NT2/D1 (cell line): ENCODE data around the gene ELOVL1.

Experiments used
- DNase-seq: peaks from one replicate; pipeline ENCODE4 v3.0.0-alpha.2; 2011; ENCODE audit warnings: low read depth, low spot score
- H3K27me3 ChIP-seq: 2 replicates; pipeline ENCODE4 v1.6.0; 2011; ENCODE audit warnings: mild to moderate bottlenecking; ENCODE audit not compliant: insufficient read length, insufficient read depth
- H3K36me3 ChIP-seq: 2 replicates; pipeline ENCODE4 v1.6.1; 2011; ENCODE audit warnings: mild to moderate bottlenecking, low read length, mixed read lengths; ENCODE audit not compliant: insufficient read depth, insufficient read length
- H3K4me1 ChIP-seq: 2 replicates; pipeline ENCODE4 v1.5.1; 2011; ENCODE audit not compliant: insufficient read depth, insufficient read length
- H3K4me3 ChIP-seq: 2 replicates; pipeline ENCODE4 v1.5.1; 2011; ENCODE audit warnings: low read depth; ENCODE audit not compliant: insufficient read length
- H3K9ac ChIP-seq: 2 replicates; pipeline ENCODE4 v1.6.0; 2011; ENCODE audit warnings: low read depth; ENCODE audit not compliant: insufficient read length
- H3K9me3 ChIP-seq: 2 replicates; pipeline ENCODE4 v1.5.1; 2011; ENCODE audit warnings: mild to moderate bottlenecking, low read length; ENCODE audit not compliant: insufficient read depth
- SUZ12 ChIP-seq: IDR thresholded peaks from 2 replicates; pipeline ENCODE4 v1.6.1; 2011; ENCODE audit not compliant: insufficient read length, insufficient read depth; ENCODE audit errors: extremely low read depth
- YY1 ChIP-seq: IDR thresholded peaks from 2 replicates; pipeline ENCODE4 v1.6.1; 2011; ENCODE audit not compliant: insufficient read length, insufficient read depth
- ZNF274 ChIP-seq: IDR thresholded peaks from 2 replicates; pipeline ENCODE4 v1.6.1; 2011; ENCODE audit warnings: mild to moderate bottlenecking, low read depth, low read length

Gene ELOVL1

GRCh38 chr1:43346636-43347035, 21.2 kb downstream of the ELOVL1 start:
- Histone ChIP-seq H3K4me1 (peaks cover 13% of the 10 kb centered on the region), H3K9me3 (no peaks in the 10 kb centered on the region), H3K4me3 (no peak overlapping the region), H3K9ac (no peak overlapping the region), H3K27me3 (peaks cover 21% of the 10 kb centered on the region), H3K36me3 (no peaks in the 10 kb centered on the region)
- TF ChIP-seq YY1 = no peak
- DNase-seq = no peak

- H3K4me1 ChIP-seq = peaks cover 10% of the 10 kb centered on the region
- H3K4me3 ChIP-seq = no peak overlapping the region
- TF ChIP-seq SUZ12 = no peak
- no peak for TF ChIP-seq ZNF274
- TF ChIP-seq YY1 = no peak
- peaks cover 21% of the 10 kb centered on the region for H3K27me3 ChIP-seq
- no peak overlapping the region for H3K9ac ChIP-seq
- H3K9me3 ChIP-seq = no peaks in the 10 kb centered on the region
- no peak for DNase-seq
- no peaks in the 10 kb centered on the region for H3K36me3 ChIP-seq
Measured at GRCh38 chr1:43345120-43345519, 22.7 kb downstream of the ELOVL1 start.

- Histone ChIP-seq H3K4me3 (no peak overlapping the region), H3K4me1 (peaks cover 10% of the 10 kb centered on the region), H3K9me3 (no peaks in the 10 kb centered on the region), H3K36me3 (no peaks in the 10 kb centered on the region), H3K27me3 (peaks cover 21% of the 10 kb centered on the region), H3K9ac (no peak overlapping the region)
- TF ChIP-seq SUZ12 = no peak
- no peak for DNase-seq
Measured at GRCh38 chr1:43344267-43344850, 23.5 kb downstream of the ELOVL1 start.

- Histone ChIP-seq H3K9ac (no peak overlapping the region), H3K27me3 (no peaks in the 10 kb centered on the region), H3K9me3 (no peaks in the 10 kb centered on the region), H3K36me3 (no peaks in the 10 kb centered on the region), H3K4me3 (no peak overlapping the region), H3K4me1 (peaks cover 4% of the 10 kb centered on the region)
- no peak for DNase-seq
- TF ChIP-seq ZNF274 (no peak), YY1 (no peak), SUZ12 (no peak)
Measured at GRCh38 chr1:43340559-43340958, 27.3 kb downstream of the ELOVL1 start.

- Histone ChIP-seq H3K4me3 (no peak overlapping the region), H3K9ac (no peak overlapping the region), H3K27me3 (no peaks in the 10 kb centered on the region), H3K36me3 (no peaks in the 10 kb centered on the region), H3K9me3 (no peaks in the 10 kb centered on the region), H3K4me1 (peaks cover 4% of the 10 kb centered on the region)
- no peak for TF ChIP-seq ZNF274
- no peak for TF ChIP-seq YY1
- no peak for TF ChIP-seq SUZ12
- DNase-seq = no peak
Measured at GRCh38 chr1:43339584-43340232, 28.1 kb downstream of the ELOVL1 start.

- Histone ChIP-seq H3K36me3 (no peaks in the 10 kb centered on the region), H3K27me3 (no peaks in the 10 kb centered on the region), H3K4me3 (no peak overlapping the region), H3K9ac (no peak overlapping the region), H3K4me1 (peaks cover 4% of the 10 kb centered on the region), H3K9me3 (no peaks in the 10 kb centered on the region)
- no peak for DNase-seq
- no peak for TF ChIP-seq YY1
- no peak for TF ChIP-seq ZNF274
- no peak for TF ChIP-seq SUZ12
Measured at GRCh38 chr1:43338001-43338400, 29.8 kb downstream of the ELOVL1 start.

- no peak for DNase-seq
- no peaks in the 10 kb centered on the region for H3K9me3 ChIP-seq
- H3K4me3 ChIP-seq = no peak within 1 kb of the TSS
- no peaks in the 10 kb centered on the region for H3K27me3 ChIP-seq
- peaks cover 4% of the 10 kb centered on the region for H3K4me1 ChIP-seq
- no peak within 1 kb of the TSS for H3K9ac ChIP-seq
- TF ChIP-seq ZNF274 = no peak
- TF ChIP-seq SUZ12 = no peak
- TF ChIP-seq YY1 = no peak
- H3K36me3 ChIP-seq = no peaks in the 10 kb centered on the region
Measured at GRCh38 chr1:43337588-43337987, 30.2 kb downstream of the ELOVL1 start, which contains the start of gene MPL. Gene MPL (plus strand): TSS chr1:43337818. CDS start chr1:43337849, 31 bp downstream.
